Mucosa of descending colon (tissue), 3 donors: Measurements from ENCODE around the gene SUMF2. TPM values are rescaled to one million over a fixed set of nuclear protein-coding genes. Genes with fewer than 3 reads are reported as not detected.
"Not testable (repeated sequence)": the region's sequence is repeated elsewhere in the genome, so short reads cannot be mapped to it uniquely, and the experiment has no call there.

Experiments used
- ATAC-seq: fragments of 200-7000 bp; cut with Tn5 transposase; one replicate; pipeline ENCODE4 v1.9.1; 2020; ENCODE audit warnings: mild to moderate bottlenecking, moderate library complexity
- DNase-seq, 3 donors: peaks; one replicate each; pipeline ENCODE4 v3.0.0-alpha.2; 2020
- H3K36me3 ChIP-seq: fragments of 200-600 bp; one replicate; pipeline ENCODE4 v1.8.0; 2021; ENCODE audit warnings: low read depth, mild to moderate bottlenecking
- H3K4me1 ChIP-seq: fragments of 200-600 bp; one replicate; pipeline ENCODE4 v1.8.0; 2021; ENCODE audit warnings: low read depth, mild to moderate bottlenecking
- H3K4me3 ChIP-seq: fragments of 200-600 bp; one replicate; pipeline ENCODE4 v1.8.0; 2021; ENCODE audit warnings: mild to moderate bottlenecking
- H3K9me3 ChIP-seq: fragments of 200-600 bp; one replicate; pipeline ENCODE4 v1.8.0; 2021; ENCODE audit warnings: mild to moderate bottlenecking
- intact Hi-C, 2 donors: fragments of 100-400 bp; cut with DNase I in 1 of 2; cut with micrococcal nuclease in 1 of 2; formaldehyde crosslinking; loops; one replicate each; pipeline versions ENCODE4 v1.11.0 to v1.11.1; 2022; cut with DNase I, micrococcal nuclease
- long read RNA-seq, 2 donors: library from polyadenylated mRNA; unstranded; transcript quantifications; one replicate each; pipeline ENCODE4 v2.0.0, GENCODE V29; 2019 to 2021
- total RNA-seq, 3 donors: library from RNA; stranded (reverse); fragmentation: NEBNext Ultra II Directional in 2 of 3; extraction: Animal tissue kit (Norgen Biotek cat#: 25700) in 2 of 3; gene quantifications; one replicate each; pipeline versions ENCODE4 v1.2.1 to v1.2.4, GENCODE V29; 2021 to 2023
- TF ChIP-seq, protein P1 (sequence below): fragments of 200-600 bp; IDR thresholded peaks from one replicate; pipeline ENCODE4 v1.8.0; 2022; ENCODE audit warnings: antibody characterized with exemption, mild to moderate bottlenecking
- donor health status: DM: no; HTN: no; CAD: no; lungs with moderate emphysema.
- donor health status: DM: no; HTN: no; CAD: no.
- donor health status: DM: no; HTN: yes; CAD: no.

Gene SUMF2
- 100 to 1,000 TPM in 2 of 3 donors, 10 to 100 TPM in 1; 91.6 to 122 (median 101) TPM for total RNA-seq
- long read RNA-seq, donor 1, transcript SUMF2-204 (8 exons, 1,683 nt), result minor isoform, 6 of 124 reads
- long read RNA-seq, donor 1, transcript SUMF2-208 (9 exons, 2,052 nt), result major isoform, 83 of 124 reads
- long read RNA-seq, donor 1, partial matches to known transcripts, result 3 of 124 reads
- long read RNA-seq, donor 1, other reads (novel, unspliced or antisense), result 23 of 124 reads
- long read RNA-seq, donor 2, transcript SUMF2-208 (9 exons, 2,052 nt), result major isoform, 52 of 91 reads
- long read RNA-seq, donor 2, partial matches to known transcripts, result 0 of 91 reads
- long read RNA-seq, donor 2, other reads (novel, unspliced or antisense), result 28 of 91 reads

DNA sequence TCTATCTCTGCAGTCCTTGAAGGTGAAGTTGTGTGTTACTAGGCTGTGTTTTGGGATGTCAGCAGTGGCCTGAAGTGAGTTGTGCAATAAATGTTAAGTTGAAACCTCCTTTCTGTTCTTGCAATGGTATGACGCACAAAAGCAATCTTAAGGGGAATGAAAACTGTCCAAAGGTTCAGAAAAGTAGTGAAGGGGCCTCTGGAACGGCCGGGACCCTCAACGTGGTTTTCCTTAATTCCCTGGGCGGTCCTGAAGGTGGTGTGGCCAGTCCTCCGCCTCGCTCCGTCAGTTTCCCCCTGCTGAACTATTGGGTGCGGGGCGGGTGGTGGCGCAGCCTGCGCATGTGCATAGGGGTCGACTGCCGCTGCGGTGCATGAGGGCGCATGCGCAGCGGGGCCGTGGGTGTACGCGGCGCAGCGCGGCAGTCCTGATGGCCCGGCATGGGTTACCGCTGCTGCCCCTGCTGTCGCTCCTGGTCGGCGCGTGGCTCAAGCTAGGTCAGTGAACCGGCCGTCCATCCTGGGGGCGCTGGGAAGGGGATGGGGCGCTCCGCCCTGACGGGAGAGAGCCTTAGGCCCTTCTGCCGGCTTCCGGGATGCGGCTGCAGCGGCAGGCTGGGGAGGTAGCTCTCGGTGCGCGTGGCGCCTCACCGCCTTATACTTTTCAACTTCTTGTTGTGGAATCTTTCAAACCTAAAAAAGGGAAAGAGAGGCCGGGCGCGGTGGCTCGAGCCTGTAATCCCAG, at the start of gene SUMF2:
TSS of gene SUMF2 (plus strand) at position 405 of the 744 bp plus-strand sequence. CDS start at position 431, 26 bp downstream.
- ATAC-seq, result peak; percentile 99
- peak; percentile 92 to 94 (median 93) for DNase-seq

DNA sequence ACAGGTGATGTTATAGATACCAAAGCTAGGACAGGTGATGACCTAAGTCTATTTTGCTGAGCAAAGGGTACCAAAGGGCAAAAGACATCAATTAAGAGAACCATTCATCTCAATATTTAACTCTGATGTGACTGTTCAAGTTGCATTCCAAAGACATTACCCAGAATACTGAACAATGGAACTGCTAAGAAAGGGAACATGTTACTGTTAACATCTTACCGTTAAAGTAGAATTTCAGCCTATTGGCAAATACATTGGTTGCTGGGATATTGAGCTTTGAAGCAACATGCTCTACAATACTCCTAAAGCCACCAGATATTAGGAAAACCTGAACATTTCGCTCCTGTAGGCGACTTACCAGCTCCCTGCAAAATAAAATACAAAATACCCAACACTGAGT, 47.1 kb upstream of the SUMF2 start:
- H3K9me3 ChIP-seq, DNase-seq, H3K4me1 ChIP-seq, ATAC-seq, intact Hi-C loops, H3K36me3 ChIP-seq, H3K4me3 ChIP-seq: not testable (repeated sequence)

More for the DNA sequence above, at the start of gene SUMF2:
- intact Hi-C loops, result no loop called here
- Histone ChIP-seq H3K4me3 (peak within 1 kb of the TSS; percentile 93), H3K36me3 (no peaks in the 10 kb centered on the region), H3K4me1 (peaks cover 5% of the 10 kb centered on the region), H3K9me3 (no peaks in the 10 kb centered on the region)
- TF ChIP-seq, protein P1, sequence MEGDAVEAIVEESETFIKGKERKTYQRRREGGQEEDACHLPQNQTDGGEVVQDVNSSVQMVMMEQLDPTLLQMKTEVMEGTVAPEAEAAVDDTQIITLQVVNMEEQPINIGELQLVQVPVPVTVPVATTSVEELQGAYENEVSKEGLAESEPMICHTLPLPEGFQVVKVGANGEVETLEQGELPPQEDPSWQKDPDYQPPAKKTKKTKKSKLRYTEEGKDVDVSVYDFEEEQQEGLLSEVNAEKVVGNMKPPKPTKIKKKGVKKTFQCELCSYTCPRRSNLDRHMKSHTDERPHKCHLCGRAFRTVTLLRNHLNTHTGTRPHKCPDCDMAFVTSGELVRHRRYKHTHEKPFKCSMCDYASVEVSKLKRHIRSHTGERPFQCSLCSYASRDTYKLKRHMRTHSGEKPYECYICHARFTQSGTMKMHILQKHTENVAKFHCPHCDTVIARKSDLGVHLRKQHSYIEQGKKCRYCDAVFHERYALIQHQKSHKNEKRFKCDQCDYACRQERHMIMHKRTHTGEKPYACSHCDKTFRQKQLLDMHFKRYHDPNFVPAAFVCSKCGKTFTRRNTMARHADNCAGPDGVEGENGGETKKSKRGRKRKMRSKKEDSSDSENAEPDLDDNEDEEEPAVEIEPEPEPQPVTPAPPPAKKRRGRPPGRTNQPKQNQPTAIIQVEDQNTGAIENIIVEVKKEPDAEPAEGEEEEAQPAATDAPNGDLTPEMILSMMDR, result no peak

DNA sequence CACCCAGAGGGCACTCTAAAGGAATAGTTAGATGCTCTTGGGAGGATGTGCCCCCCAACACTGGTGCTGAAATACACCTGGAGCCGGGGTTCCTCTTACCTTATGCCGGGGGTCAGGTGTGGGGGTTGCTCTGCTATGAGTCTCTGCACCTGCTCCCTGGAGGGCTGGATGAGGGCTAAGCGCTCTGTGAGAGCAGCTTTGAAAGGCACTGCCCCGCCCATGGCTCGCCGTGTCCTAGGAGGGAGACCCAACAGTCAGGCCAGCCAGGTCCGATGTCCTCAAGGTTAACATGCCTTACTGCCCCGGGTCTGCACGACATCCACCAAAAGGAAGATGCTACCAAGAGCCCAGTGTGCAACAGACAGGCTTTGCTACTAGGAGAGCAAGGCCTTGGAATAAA, 44.6 kb upstream of the SUMF2 start:
- TF ChIP-seq, protein P1, result no peak
- H3K36me3 ChIP-seq, result no peaks in the 10 kb centered on the region
- H3K4me3 ChIP-seq, result no peak overlapping the region
- no peaks in the 10 kb centered on the region for H3K4me1 ChIP-seq
- no peak for ATAC-seq
- peak in 1 of 3 donors; percentile 31 for DNase-seq
- intact Hi-C loops, result no loop called here
- H3K9me3 ChIP-seq, result no peaks in the 10 kb centered on the region

DNA sequence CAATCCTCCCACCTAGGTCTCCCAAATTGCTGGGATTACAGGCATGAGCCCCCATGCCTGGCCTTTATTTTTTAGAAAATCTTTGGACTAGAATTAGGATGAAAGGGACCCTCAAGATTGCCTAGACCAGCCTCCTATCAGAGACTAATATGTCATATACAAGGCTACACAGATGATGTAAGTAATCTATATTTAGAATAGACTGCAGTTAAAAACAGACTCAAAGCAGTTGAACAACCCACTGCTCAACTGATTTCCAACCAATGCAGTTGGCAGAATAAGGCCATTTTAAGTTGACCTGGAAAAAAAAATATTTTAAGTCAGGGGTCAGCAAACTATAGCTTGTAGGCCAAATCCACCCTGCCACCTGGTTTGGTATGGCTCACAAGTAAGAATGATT, 40.6 kb upstream of the SUMF2 start:
- Histone ChIP-seq H3K4me3 (no peak overlapping the region), H3K9me3 (no peaks in the 10 kb centered on the region), H3K36me3 (no peaks in the 10 kb centered on the region), H3K4me1 (no peaks in the 10 kb centered on the region)
- DNase-seq (no peak), ATAC-seq (no peak)
- intact Hi-C loops, result no loop called here
- TF ChIP-seq, protein P1, result no peak

DNA sequence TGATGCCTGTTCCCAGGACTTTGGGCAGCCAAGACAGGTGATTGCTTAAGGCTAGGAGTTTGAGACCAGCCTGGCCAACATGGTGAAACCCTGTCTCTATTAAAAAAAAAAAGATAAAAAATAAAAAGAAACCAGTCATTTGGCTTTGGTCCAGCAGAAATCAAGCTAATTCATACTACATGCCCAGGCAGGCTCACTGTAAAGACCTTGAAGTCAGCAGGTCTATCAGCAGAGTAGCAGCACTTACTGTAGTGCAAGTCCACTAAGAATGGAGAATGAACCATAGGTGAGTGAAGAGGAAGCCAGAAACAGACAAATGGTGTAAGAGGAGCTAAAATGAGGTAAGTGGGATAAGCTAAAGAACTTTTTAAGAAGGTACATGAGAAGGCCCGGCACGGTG, 37.5 kb upstream of the SUMF2 start:
- TF ChIP-seq, protein P1, result no peak
- DNase-seq (no peak), ATAC-seq (no peak)
- H3K4me3 ChIP-seq, result no peak overlapping the region
- no peaks in the 10 kb centered on the region for H3K4me1 ChIP-seq
- intact Hi-C loops, result no loop called here
- no peaks in the 10 kb centered on the region for H3K9me3 ChIP-seq
- H3K36me3 ChIP-seq, result no peaks in the 10 kb centered on the region
